22Rv1 (cell line): ENCODE results near the gene RBM20.

Source experiments
- ZFX ChIP-seq: fragments of 450-650 bp; IDR thresholded peaks from 2 replicates; pipeline ENCODE4 v1.6.1; 2017; ENCODE audit warnings: antibody characterized with exemption, borderline replicate concordance
- TF ChIP-seq, protein P1 (sequence below): fragments of 450-650 bp; IDR thresholded peaks from 2 replicates; pipeline ENCODE4 v1.5.1; 2017; ENCODE audit warnings: mild to moderate bottlenecking

DNA sequence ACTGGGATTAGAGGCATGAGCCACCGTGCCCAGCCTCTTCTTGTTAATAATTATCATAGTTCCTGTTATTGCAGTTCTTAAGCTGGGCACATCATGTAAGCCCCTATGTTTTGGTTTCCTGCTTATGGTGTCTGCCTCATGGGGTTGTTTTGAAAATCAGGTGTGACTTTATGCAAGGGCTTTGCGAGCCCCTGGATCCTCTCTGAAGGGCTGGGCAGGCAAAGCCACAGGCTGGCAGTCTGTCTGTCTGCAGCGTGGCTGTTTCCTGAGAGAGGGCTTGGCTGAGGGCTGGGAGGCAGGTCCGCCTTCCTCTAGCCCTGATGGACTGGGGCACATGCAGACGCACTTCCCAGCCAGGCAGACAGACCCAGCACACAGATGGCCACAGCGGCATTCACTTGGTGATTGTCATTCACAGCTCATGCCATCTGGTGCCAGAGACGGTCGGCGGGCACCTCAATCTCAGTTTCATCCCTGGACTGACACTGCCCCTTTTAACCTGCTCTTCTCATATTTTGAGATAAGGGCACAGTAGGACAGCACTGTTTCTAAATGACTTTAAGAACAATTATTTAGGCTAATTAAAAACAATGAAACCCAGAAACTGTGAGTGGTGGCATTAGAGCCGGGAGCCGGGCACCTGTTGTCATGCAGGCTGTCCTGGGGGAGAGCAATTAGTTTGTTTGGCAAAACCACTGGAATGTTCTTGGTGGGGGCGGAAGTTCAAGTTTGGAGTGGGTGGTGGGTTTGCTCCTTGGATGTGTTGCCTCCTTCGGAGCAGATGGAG is 35.5 kb downstream of the RBM20 start:
- TF ChIP-seq, protein P1, sequence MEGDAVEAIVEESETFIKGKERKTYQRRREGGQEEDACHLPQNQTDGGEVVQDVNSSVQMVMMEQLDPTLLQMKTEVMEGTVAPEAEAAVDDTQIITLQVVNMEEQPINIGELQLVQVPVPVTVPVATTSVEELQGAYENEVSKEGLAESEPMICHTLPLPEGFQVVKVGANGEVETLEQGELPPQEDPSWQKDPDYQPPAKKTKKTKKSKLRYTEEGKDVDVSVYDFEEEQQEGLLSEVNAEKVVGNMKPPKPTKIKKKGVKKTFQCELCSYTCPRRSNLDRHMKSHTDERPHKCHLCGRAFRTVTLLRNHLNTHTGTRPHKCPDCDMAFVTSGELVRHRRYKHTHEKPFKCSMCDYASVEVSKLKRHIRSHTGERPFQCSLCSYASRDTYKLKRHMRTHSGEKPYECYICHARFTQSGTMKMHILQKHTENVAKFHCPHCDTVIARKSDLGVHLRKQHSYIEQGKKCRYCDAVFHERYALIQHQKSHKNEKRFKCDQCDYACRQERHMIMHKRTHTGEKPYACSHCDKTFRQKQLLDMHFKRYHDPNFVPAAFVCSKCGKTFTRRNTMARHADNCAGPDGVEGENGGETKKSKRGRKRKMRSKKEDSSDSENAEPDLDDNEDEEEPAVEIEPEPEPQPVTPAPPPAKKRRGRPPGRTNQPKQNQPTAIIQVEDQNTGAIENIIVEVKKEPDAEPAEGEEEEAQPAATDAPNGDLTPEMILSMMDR: no peak
- TF ChIP-seq ZFX: no peak
